ENCODE measurements around the gene DCP1A. TPM values are rescaled to one million over a fixed set of nuclear protein-coding genes. Genes with fewer than 3 reads are reported as not detected.
"Not testable (repeated sequence)": the region's sequence is repeated elsewhere in the genome, so short reads cannot be mapped to it uniquely, and the experiment has no call there.

DCP1A gene
- polyA plus RNA-seq, 1 of the 3 experiments (the other 2 are of a cell fraction), result 12.9 TPM

DNA sequence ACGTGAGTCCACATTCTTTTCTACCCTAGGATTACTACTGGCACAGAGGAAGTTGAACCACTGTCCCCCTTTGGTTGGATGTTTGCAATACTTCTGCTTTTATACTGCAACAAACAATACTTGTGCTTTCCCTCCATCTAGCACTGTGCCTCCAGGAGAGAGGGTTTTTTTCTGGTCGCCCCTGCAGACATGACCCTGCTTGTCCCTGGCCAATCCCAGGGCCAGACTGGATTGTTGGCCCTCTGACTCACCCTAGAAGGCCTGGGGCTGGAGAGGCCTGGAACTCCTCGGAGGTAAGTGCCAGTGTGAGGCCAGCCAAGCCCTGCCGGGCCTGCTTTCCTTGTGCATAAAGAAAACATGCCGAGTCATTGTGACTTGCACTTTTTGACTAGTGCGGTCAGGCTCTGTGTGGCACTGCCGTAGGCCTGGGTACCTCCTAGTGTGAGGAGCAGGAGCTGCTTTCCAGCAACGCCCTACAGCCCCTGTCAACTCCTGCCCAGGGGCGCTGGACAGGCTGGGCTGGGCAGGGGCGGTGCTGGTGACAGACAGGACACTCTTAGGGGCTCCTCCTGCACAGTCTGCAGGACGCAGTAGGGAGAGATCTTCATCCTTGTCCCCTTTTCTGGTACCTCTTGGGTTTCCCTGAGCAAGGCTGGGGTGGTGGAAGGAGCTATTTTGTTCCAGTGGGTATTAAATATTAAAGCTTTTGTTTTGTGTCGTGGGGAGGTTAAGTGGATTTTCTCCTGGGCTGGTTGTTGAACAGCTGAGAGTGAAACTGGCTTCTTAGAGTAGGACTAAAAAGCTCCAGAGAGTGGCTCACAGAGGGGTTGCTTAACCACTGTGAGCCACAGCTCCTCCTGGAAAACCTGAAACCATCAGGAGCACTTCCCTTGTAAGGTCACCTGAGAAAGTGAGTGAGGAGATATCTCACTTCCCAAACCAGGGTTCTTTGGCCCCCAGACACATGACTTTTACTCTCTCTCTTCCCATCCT lies 77.2 kb downstream of the DCP1A start (continued):
- TF ChIP-seq GABPA (IDR thresholded peaks at IDR 0.05; ENCODE audit: low read depth) (no peak), EP300 (IDR thresholded peaks at IDR 0.05; ENCODE audit: borderline replicate concordance in 1 of 2, low read depth in 1 of 2, low read length in 1 of 2) (peak in 1 of 2 experiments; percentile 72; a peak in 1 of 4 replicates), MEF2A (IDR thresholded peaks at IDR 0.05; ENCODE audit: borderline replicate concordance, low read depth) (no peak)
- TF ChIP-seq, protein P1, sequence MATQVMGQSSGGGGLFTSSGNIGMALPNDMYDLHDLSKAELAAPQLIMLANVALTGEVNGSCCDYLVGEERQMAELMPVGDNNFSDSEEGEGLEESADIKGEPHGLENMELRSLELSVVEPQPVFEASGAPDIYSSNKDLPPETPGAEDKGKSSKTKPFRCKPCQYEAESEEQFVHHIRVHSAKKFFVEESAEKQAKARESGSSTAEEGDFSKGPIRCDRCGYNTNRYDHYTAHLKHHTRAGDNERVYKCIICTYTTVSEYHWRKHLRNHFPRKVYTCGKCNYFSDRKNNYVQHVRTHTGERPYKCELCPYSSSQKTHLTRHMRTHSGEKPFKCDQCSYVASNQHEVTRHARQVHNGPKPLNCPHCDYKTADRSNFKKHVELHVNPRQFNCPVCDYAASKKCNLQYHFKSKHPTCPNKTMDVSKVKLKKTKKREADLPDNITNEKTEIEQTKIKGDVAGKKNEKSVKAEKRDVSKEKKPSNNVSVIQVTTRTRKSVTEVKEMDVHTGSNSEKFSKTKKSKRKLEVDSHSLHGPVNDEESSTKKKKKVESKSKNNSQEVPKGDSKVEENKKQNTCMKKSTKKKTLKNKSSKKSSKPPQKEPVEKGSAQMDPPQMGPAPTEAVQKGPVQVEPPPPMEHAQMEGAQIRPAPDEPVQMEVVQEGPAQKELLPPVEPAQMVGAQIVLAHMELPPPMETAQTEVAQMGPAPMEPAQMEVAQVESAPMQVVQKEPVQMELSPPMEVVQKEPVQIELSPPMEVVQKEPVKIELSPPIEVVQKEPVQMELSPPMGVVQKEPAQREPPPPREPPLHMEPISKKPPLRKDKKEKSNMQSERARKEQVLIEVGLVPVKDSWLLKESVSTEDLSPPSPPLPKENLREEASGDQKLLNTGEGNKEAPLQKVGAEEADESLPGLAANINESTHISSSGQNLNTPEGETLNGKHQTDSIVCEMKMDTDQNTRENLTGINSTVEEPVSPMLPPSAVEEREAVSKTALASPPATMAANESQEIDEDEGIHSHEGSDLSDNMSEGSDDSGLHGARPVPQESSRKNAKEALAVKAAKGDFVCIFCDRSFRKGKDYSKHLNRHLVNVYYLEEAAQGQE (IDR thresholded peaks at IDR 0.05; ENCODE audit: low read depth, low read length), result 0 out of 2 replicates have a peak, but pooled peaks have one; percentile 46
- TF ChIP-seq, protein P2, sequence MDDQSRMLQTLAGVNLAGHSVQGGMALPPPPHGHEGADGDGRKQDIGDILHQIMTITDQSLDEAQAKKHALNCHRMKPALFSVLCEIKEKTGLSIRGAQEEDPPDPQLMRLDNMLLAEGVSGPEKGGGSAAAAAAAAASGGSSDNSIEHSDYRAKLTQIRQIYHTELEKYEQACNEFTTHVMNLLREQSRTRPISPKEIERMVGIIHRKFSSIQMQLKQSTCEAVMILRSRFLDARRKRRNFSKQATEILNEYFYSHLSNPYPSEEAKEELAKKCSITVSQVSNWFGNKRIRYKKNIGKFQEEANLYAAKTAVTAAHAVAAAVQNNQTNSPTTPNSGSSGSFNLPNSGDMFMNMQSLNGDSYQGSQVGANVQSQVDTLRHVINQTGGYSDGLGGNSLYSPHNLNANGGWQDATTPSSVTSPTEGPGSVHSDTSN (IDR thresholded peaks at IDR 0.05), result peak; percentile 14; the same call in 1 of the 2 replicates
- TF ChIP-seq, protein P3, sequence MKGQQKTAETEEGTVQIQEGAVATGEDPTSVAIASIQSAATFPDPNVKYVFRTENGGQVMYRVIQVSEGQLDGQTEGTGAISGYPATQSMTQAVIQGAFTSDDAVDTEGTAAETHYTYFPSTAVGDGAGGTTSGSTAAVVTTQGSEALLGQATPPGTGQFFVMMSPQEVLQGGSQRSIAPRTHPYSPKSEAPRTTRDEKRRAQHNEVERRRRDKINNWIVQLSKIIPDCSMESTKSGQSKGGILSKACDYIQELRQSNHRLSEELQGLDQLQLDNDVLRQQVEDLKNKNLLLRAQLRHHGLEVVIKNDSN (IDR thresholded peaks at IDR 0.05; ENCODE audit: borderline replicate concordance, low read depth), result 0 out of 2 replicates have a peak, but pooled peaks have one; percentile 11

DNA sequence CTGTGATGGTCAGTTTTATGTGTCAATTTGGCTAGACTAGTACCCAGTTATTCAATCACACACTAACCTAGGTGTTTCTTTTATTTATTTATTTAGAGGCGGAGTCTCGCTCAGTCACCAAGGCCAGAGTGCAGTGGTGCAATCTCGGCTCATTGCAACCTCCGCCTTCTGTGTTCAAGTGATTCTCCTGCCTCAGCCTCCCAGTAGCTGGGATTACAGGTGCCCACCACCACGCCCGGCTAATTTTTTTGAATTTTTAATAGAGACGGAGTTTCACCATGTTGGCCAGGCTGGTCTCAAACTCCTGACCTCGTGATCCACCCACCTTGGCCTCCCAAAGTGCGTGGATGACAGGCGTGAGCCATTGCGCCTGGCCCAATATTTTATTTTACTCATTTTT lies 78.2 kb downstream of the DCP1A start:
- H3K4me2 ChIP-seq, result 0 out of 2 replicates have a peak overlapping the region, but pooled peaks have one; percentile 56
- H3F3A ChIP-seq (replicated peaks; ENCODE audit: insufficient read depth), result peaks cover 15% of the 10 kb centered on the region
- H3K27me3 ChIP-seq (ENCODE audit: insufficient read depth); H4K20me1 ChIP-seq (ENCODE audit: insufficient read depth); CTCF ChIA-PET; H3K4me3 ChIP-seq (ENCODE audit: low read depth in 2 of 2, low read length in 1 of 2); H3K36me3 ChIP-seq (replicated peaks in 1 of 2; ENCODE audit: control insufficient read depth in 1 of 2, insufficient read depth in 2 of 2, low read length in 1 of 2); DNase-seq; POLR2A ChIA-PET; H3K9me2 ChIP-seq; H3K9me3 ChIP-seq; H3K79me2 ChIP-seq (ENCODE audit: insufficient read depth): not testable (repeated sequence)
- peak overlapping the region; percentile 69; the same call in 1 of the 2 replicates for H3K9ac ChIP-seq
- peaks cover 9 to 18% of the 10 kb centered on the region in 2 experiments; a peak in 3 of 4 replicates for H3K4me1 ChIP-seq (ENCODE audit: control insufficient read depth in 1 of 2, insufficient read depth in 2 of 2, low read depth in 1 of 2, low read length in 1 of 2)
- peak overlapping the region; percentile 80 to 90; a peak in 3 of 4 replicates for H3K27ac ChIP-seq (ENCODE audit: low read depth in 2 of 2, low read length in 1 of 2)
- WGBS (ENCODE audit: low lambda C conversion rate), result 91% methylated on average over 11 of the region's 11 CpGs
- H2AFZ ChIP-seq (ENCODE audit: low read depth), result peak overlapping the region; percentile 87; the same call in 1 of the 2 replicates

Data from SK-N-SH (cell line).